ENCODE measurements around the gene SYCN.

The SYCN gene

GRCh38 chr19:39192846-39193245 is 11.2 kb downstream of the SYCN start:
- no peak for DNase-seq

- no peak for DNase-seq
Measured at GRCh38 chr19:39190768-39191167, 13.3 kb downstream of the SYCN start.

GRCh38 chr19:39188960-39189359 is 15.1 kb downstream of the SYCN start:
- no peak for DNase-seq

- no peak for DNase-seq
Measured at GRCh38 chr19:39187552-39187943, 16.5 kb downstream of the SYCN start.

GRCh38 chr19:39186391-39186790 is 17.7 kb downstream of the SYCN start:
- DNase-seq, result no peak

- DNase-seq, result no peak
Measured at GRCh38 chr19:39183104-39183503, 21.0 kb downstream of the SYCN start.

GRCh38 chr19:39182174-39182505 is 21.9 kb downstream of the SYCN start:
- DNase-seq, result no peak

GRCh38 chr19:39181500-39182173 is 22.4 kb downstream of the SYCN start:
- DNase-seq, result no peak

- no peak for DNase-seq
Measured at GRCh38 chr19:39180749-39181148, 23.3 kb downstream of the SYCN start.

GRCh38 chr19:39179754-39180153 is 24.3 kb downstream of the SYCN start:
- DNase-seq, result no peak

- DNase-seq, result no peak
Measured at GRCh38 chr19:39178296-39179006, 25.6 kb downstream of the SYCN start.

- no peak for DNase-seq
Measured at GRCh38 chr19:39177736-39178135, 26.3 kb downstream of the SYCN start.

- no peak for DNase-seq
Measured at GRCh38 chr19:39177110-39177699, 26.9 kb downstream of the SYCN start.

GRCh38 chr19:39175564-39175963 is 28.5 kb downstream of the SYCN start:
- no peak for DNase-seq

GRCh38 chr19:39174558-39175544 is 29.2 kb downstream of the SYCN start:
- DNase-seq, result no peak

- no peak for DNase-seq
Measured at GRCh38 chr19:39174142-39174541, 29.9 kb downstream of the SYCN start.

- DNase-seq, result no peak
Measured at GRCh38 chr19:39173502-39173991, 30.5 kb downstream of the SYCN start.

GRCh38 chr19:39172700-39173501 is 31.2 kb downstream of the SYCN start:
- no peak for DNase-seq

- no peak for DNase-seq
Measured at GRCh38 chr19:39171479-39172465, 32.3 kb downstream of the SYCN start.

- DNase-seq, result no peak
Measured at GRCh38 chr19:39170386-39171231, 33.5 kb downstream of the SYCN start.
